Stimulated activated CD4-positive, alpha-beta T cell treated with anti-CD3 and anti-CD28 coated beads, Interleukin-4, amount 100 ng/mL, for 4 hours (primary cell): ENCODE data around the gene C1QTNF9B.

Source experiments
- DNase-seq, 2 experiments: peaks; one replicate each; pipeline ENCODE4 v3.0.0-alpha.2; 2020

C1QTNF9B gene

GRCh38 chr13:23855360-23855759, 41.9 kb downstream of the C1QTNF9B start:
- DNase-seq, result no peak

GRCh38 chr13:23852351-23852750, 45.0 kb downstream of the C1QTNF9B start:
- DNase-seq, result no peak

GRCh38 chr13:23851106-23851505, 46.2 kb downstream of the C1QTNF9B start:
- no peak for DNase-seq

GRCh38 chr13:23850134-23850533, 47.2 kb downstream of the C1QTNF9B start:
- DNase-seq, result no peak

- DNase-seq, result no peak
These were observed 47.6 kb downstream of the C1QTNF9B start for GRCh38 chr13:23849670-23850069.

- no peak for DNase-seq
These were observed 48.6 kb downstream of the C1QTNF9B start for GRCh38 chr13:23848646-23849141.

- DNase-seq, result no peak
These were observed 49.3 kb downstream of the C1QTNF9B start for GRCh38 chr13:23848019-23848418.

- DNase-seq, result no peak
These were observed 49.8 kb downstream of the C1QTNF9B start for GRCh38 chr13:23847497-23847896.

- no peak for DNase-seq
These were observed 52.1 kb downstream of the C1QTNF9B start for GRCh38 chr13:23845105-23845725.

- no peak for DNase-seq
These were observed 53.2 kb downstream of the C1QTNF9B start for GRCh38 chr13:23844132-23844531.

- DNase-seq, result no peak
These were observed 53.9 kb downstream of the C1QTNF9B start for GRCh38 chr13:23843436-23843835.

- no peak for DNase-seq
These were observed 54.9 kb downstream of the C1QTNF9B start for GRCh38 chr13:23842406-23842805.
